Right hindlimb (tissue), 1 donor: ENCODE measurements around the gene PARPBP.
"Not testable (repeated sequence)": the region's sequence is repeated elsewhere in the genome, so short reads cannot be mapped to it uniquely, and the experiment has no call there.

Experiments used
- DNase-seq: peaks from one replicate; pipeline ENCODE4 v3.0.0-alpha.2; 2018

The PARPBP gene

GRCh38 chr12:102163383-102163782 is 43.4 kb downstream of the PARPBP start:
- DNase-seq = no peak

GRCh38 chr12:102167821-102168604 is 48.0 kb downstream of the PARPBP start:
- no peak for DNase-seq

GRCh38 chr12:102169922-102170621 is 50.1 kb downstream of the PARPBP start:
- no peak for DNase-seq

GRCh38 chr12:102171951-102172350 is 52.0 kb downstream of the PARPBP start:
- DNase-seq = no peak

- DNase-seq = no peak
Observed at GRCh38 chr12:102172436-102172835, 52.5 kb downstream of the PARPBP start.

- no peak for DNase-seq
Observed at GRCh38 chr12:102174117-102174516, 54.1 kb downstream of the PARPBP start.

GRCh38 chr12:102174761-102175160 is 54.8 kb downstream of the PARPBP start:
- DNase-seq = no peak

GRCh38 chr12:102182635-102183034 is 62.7 kb downstream of the PARPBP start:
- DNase-seq = no peak

- no peak for DNase-seq
Observed at GRCh38 chr12:102195826-102196225, 75.8 kb downstream of the PARPBP start.

- DNase-seq = no peak
Observed at GRCh38 chr12:102197789-102198188, 77.8 kb downstream of the PARPBP start, which contains the start of gene PMCH. TSS of gene PMCH (minus strand) at chr12:102197833. CDS start at chr12:102197770, 63 bp downstream.

- DNase-seq = no peak
Observed at GRCh38 chr12:102201436-102202061, 81.6 kb downstream of the PARPBP start.

GRCh38 chr12:102202556-102202955 is 82.6 kb downstream of the PARPBP start:
- no peak for DNase-seq

- no peak for DNase-seq
Observed at GRCh38 chr12:102204025-102204424, 84.0 kb downstream of the PARPBP start.

GRCh38 chr12:102215992-102216691 is 96.2 kb downstream of the PARPBP start:
- no peak for DNase-seq

- no peak for DNase-seq
Observed at GRCh38 chr12:102220736-102221135, 100.8 kb downstream of the PARPBP start.

- DNase-seq = peak; percentile 25
Observed at GRCh38 chr12:102227954-102228353, 108.0 kb downstream of the PARPBP start.

GRCh38 chr12:102232036-102232435 is 112.1 kb downstream of the PARPBP start:
- DNase-seq = peak; percentile 21

GRCh38 chr12:102232446-102232845 is 112.5 kb downstream of the PARPBP start:
- peak; percentile 76 for DNase-seq

- DNase-seq = no peak
Observed at GRCh38 chr12:102234599-102234998, 114.6 kb downstream of the PARPBP start.

GRCh38 chr12:102240859-102241258 is 120.9 kb downstream of the PARPBP start:
- not testable (repeated sequence) for DNase-seq
